IPS-11a (cell line): ENCODE results near the gene ZNF77.
"Not testable (repeated sequence)": the region's sequence is repeated elsewhere in the genome, so short reads cannot be mapped to it uniquely, and the experiment has no call there.

Experiments
- H3K4me3 ChIP-seq: one replicate; pipeline ENCODE4 v1.5.1; 2013; ENCODE audit warnings: low read depth, low read length, control low read depth

The ZNF77 gene

GRCh38 chr19:2922987-2923386 lies 21.8 kb downstream of the ZNF77 start:
- H3K4me3 ChIP-seq, result no peak overlapping the region

DNA sequence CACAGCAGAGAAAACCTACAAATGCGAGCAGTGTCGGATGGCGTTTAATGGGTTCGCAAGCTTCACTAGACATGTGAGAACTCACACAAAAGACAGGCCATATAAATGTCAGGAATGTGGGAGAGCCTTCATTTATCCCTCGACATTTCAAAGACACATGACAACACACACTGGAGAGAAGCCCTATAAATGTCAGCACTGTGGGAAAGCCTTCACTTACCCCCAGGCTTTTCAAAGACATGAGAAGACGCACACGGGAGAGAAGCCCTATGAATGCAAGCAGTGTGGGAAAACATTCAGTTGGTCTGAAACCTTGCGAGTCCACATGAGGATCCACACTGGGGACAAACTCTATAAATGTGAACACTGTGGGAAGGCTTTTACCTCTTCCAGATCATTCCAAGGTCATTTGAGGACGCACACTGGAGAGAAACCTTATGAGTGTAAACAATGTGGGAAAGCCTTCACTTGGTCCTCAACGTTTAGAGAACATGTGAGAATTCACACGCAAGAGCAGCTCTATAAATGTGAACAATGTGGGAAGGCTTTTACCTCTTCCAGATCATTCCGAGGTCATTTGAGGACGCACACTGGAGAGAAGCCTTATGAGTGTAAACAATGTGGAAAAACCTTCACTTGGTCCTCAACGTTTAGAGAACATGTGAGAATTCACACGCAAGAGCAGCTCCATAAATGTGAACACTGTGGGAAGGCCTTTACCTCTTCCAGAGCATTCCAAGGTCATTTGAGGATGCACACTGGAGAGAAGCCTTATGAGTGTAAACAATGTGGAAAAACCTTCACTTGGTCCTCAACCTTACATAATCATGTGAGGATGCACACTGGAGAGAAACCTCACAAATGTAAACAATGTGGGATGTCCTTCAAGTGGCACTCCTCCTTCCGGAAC lies 27.2 kb downstream of the ZNF77 start:
- no peak overlapping the region for H3K4me3 ChIP-seq

DNA sequence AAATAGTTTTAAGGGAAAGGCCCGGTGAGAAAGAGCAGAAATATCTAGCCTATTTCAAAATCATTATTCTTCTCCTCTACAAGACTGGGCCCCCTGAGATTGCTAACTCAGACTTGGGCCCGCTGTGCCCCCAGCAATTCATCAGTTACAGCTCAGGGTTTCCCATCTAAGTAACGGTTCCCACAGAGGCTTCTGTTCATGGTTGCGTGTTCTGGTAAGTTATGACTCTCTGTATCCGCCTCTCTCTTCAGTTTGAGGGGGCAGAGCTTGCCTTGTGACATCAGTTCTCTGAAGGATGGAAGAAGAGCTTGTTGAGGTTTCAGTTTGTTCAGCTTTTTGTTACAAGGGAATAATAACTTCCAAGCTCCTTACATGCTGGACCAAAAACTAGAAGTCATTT lies 32.5 kb downstream of the ZNF77 start:
- H3K4me3 ChIP-seq, result no peak overlapping the region

DNA sequence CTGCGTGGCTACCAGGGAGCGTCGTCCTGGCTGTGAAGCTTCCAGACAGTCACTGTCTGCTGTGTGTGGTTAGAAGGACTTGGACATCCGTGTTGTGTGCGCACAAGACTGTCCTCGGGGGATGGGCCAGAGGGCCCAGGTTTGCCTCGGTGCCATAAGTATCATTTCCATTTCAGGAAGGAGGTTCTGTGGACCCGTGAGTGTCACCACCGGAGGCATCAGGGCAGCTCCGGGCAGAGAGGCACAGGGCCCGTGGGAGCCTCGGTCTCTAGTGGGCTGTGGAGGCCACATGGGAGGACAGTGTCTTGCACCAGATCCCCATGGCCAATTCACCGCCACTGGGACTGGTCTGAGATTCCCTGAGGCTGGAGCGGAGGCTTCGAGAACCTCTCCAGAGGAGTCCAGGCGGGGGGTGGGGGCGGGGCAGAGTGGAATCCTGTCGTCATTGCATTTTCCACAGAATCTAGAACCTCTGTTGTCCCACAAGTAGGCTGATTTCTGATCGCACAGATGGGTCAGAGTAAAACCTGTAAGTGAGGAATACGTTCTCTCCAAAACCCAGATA lies 38.1 kb downstream of the ZNF77 start:
- no peak overlapping the region for H3K4me3 ChIP-seq

DNA sequence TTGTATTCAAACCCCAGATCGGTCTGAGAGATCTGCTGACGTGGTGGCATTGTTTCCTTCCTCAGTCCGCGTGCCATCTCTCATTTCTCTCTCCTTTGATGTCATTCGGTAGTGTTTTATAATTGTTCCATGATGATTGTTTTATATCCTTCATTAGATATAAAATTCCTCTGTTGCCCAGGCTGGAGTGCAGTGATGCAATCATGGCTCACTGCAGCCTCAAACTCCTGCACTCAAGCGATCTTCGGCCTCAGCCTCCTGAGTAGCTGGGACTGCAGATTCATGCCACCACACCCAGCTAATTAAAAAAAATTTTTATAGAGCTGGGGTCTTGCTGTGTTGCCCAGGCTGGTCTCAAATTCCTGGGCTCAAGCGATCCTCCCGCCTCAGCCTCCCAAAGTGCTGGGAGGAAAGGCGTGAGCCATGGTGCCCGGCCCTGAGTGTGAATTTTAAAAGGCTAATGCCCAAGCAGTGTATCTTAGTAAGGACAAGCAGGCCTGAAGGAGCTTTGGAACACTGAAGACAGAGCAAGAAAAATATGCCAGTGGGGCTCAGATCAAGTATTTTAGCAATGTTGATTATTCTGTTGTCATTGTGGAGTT lies 38.8 kb downstream of the ZNF77 start:
- no peak overlapping the region for H3K4me3 ChIP-seq

DNA sequence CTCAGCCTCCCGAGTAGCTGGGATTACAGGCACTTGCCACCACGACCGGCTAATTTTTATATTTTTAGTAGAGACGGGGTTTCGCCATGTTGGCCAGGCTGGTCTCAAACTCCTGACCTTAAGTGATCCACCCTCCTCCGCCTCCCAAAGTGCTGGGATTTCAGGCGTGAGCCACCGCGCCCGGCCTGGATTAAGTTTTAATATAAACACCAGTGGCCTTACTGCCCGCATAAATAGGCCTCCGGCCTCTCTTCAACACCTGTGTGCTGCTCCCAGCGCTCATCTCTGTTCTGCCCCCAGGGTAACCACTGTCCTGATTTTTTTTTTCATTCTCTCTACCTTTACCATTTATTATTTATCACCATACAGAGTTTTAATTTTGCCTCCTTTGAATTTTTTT lies 41.4 kb downstream of the ZNF77 start:
- H3K4me3 ChIP-seq, result not testable (repeated sequence)

DNA sequence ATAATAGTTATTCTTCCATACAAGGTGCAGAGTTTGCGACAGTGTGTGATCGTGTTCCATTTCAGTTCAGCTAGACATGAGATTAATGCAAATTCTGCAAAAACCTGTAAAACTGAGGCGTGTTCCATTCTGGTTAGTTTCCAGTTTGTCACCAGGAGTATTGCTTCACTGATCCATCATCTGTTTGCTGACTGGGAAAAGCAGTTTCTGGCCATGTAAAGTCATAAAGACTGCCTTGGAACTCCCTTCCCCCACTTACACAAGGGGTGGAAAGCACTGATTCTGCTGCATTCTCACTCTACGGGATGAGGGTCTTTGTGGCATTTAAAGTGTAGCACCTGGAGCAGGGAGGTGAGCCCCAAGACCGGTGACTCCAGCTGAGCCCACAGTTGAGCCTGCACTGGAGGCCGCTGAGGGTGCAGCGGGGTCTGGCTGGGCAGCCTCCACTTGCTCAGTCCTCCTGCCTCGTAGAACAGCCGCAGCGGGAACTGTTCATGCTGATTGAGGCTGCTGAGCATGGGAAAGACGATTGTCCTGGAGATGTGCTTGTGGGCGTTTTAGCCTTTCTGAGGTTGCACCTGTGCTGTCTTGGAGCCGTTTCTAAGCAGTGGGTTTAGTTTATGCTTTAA lies 42.1 kb downstream of the ZNF77 start:
- H3K4me3 ChIP-seq, result no peak overlapping the region

GRCh38 chr19:2900296-2901252 lies 44.2 kb downstream of the ZNF77 start, which contains the start of gene ZNF57:
ZNF57 (plus strand) TSS chr19:2900928; CDS start chr19:2901046, 118 bp downstream.
- H3K4me3 ChIP-seq, result peak within 1 kb of the TSS; percentile 80

DNA sequence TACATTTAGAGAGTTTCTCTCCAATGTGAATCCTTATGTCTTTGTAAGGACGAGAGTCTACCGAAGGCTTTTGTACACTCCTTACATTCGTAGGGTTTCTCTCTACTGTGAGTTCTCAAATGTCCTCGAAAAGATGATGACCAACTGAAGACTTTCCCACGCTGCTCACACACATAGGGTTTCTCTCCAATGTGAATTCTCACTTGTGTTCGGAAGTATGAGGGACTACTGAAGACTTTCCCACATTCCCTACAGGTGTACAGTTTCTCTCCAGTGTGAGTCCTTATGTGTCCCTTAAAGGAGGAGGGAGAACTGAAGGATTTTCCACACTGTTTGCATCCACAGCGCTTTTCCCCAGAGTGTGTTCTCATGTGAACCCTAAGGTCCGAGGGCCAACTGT lies 48.1 kb downstream of the ZNF77 start:
- no peak overlapping the region for H3K4me3 ChIP-seq

GRCh38 chr19:2890531-2890930 lies 54.2 kb downstream of the ZNF77 start:
- H3K4me3 ChIP-seq, result not testable (repeated sequence)

GRCh38 chr19:2888731-2889224 lies 56.0 kb downstream of the ZNF77 start:
- H3K4me3 ChIP-seq, result no peak overlapping the region

DNA sequence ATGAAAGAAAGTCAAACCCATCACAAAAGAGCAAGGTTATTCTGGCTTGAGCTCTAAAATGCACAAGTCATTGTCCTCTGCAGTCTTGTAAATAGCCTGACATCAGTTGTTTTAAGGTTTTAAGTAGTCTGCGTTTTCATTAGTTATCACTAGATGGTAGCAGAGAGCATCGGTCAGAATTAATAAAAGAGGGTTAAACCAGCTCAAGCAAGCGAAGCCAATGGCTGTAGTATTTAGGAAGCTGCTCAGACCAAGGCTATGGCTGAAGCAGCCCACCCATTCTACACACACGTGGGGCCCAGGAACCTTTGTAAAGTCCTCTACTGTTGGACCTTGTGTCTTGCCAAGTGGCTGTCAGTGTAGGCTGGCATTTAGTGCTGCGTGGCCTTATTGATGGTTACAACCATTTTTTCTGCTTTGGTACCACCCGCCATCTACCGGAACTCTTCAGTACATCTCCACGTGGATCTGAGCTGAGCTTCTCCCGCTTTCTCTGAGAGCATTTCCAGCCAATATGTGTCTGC lies 57.3 kb downstream of the ZNF77 start:
- H3K4me3 ChIP-seq, result no peak overlapping the region

DNA sequence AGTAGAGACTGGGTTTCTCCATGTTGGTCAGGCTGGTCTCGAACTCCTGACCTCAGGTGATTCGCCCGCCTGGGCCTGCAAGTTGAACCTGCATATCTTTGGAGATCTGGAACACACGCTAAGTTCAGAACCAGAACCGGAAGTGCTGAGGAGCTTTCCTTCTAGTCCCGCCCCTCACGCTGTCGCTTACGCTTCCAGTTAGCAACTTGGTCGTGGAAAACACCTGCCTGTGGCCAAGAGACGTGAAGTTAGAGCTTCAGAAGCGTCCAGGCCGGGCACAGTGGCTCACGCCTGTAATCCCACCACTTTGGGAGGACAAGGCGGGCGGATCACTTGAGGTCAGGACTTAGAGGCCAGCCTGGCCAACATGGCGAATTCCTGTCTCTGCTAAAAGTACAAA lies 59.0 kb downstream of the ZNF77 start:
- no peak overlapping the region for H3K4me3 ChIP-seq

- no peak overlapping the region for H3K4me3 ChIP-seq
Observed at GRCh38 chr19:2883686-2884439, 60.9 kb downstream of the ZNF77 start.
